Neutrophil (primary cell): ENCODE results near the gene TENM3.
"Not testable (repeated sequence)": the region's sequence is repeated elsewhere in the genome, so short reads cannot be mapped to it uniquely, and the experiment has no call there.

Experiments used
- H3K27ac ChIP-seq: fragments of 200-600 bp; sonication (generic); 2 replicates; pipeline ENCODE4 v1.5.1; 2016; ENCODE audit warnings: mild to moderate bottlenecking, moderate library complexity
- H3K27me3 ChIP-seq: fragments of 200-600 bp; sonication (generic); 2 replicates; pipeline ENCODE4 v1.6.0; 2016; ENCODE audit warnings: mild to moderate bottlenecking
- H3K36me3 ChIP-seq: fragments of 200-600 bp; sonication (generic); 2 replicates; pipeline ENCODE4 v1.5.1; 2017
- H3K4me1 ChIP-seq, 2 experiments: fragments of 200-600 bp in 1 of 2; sonication (generic) in 1 of 2; 1 replicate in 1 of 2; 2 replicates in 1 of 2; pipeline versions ENCODE4 v1.5.1 to v1.6.1; 2013 to 2016; ENCODE audit warnings: low read depth in 1 of 2, low read length in 1 of 2, mild to moderate bottlenecking in 1 of 2, moderate library complexity in 1 of 2; ENCODE audit not compliant: control insufficient read depth in 1 of 2, insufficient read depth in 1 of 2
- H3K4me3 ChIP-seq, 2 experiments: fragments of 200-600 bp in 1 of 2; sonication (generic) in 1 of 2; 1 replicate in 1 of 2; 2 replicates in 1 of 2; pipeline ENCODE4 v1.5.1; 2013 to 2016; ENCODE audit warnings: low read depth in 1 of 2, low read length in 1 of 2, mild to moderate bottlenecking in 1 of 2, moderate library complexity in 1 of 2
- H3K9me3 ChIP-seq: fragments of 200-600 bp; sonication (generic); 2 replicates; pipeline ENCODE4 v1.5.1; 2016
- CTCF ChIP-seq: fragments of 200-600 bp; sonication (generic); IDR thresholded peaks from 2 replicates; pipeline ENCODE4 v1.5.1; 2016; ENCODE audit warnings: antibody characterized with exemption

The TENM3 gene

GRCh38 chr4:182370491-182370890, 127.3 kb downstream of the TENM3 start:
- H3K36me3 ChIP-seq, result no peaks in the 10 kb centered on the region
- no peak overlapping the region for H3K27ac ChIP-seq
- no peak overlapping the region for H3K4me3 ChIP-seq
- no peaks in the 10 kb centered on the region for H3K9me3 ChIP-seq
- no peaks in the 10 kb centered on the region for H3K27me3 ChIP-seq
- no peaks in the 10 kb centered on the region for H3K4me1 ChIP-seq
- TF ChIP-seq CTCF, result no peak

GRCh38 chr4:182380771-182381181, 137.6 kb downstream of the TENM3 start:
- Histone ChIP-seq H3K4me1 (no peaks in the 10 kb centered on the region), H3K27me3 (no peaks in the 10 kb centered on the region), H3K4me3 (no peak overlapping the region), H3K27ac (no peak overlapping the region), H3K9me3 (no peaks in the 10 kb centered on the region), H3K36me3 (no peaks in the 10 kb centered on the region)
- no peak for TF ChIP-seq CTCF

- H3K36me3 ChIP-seq, result no peaks in the 10 kb centered on the region
- no peaks in the 10 kb centered on the region for H3K4me1 ChIP-seq
- no peaks in the 10 kb centered on the region for H3K9me3 ChIP-seq
- no peaks in the 10 kb centered on the region for H3K27me3 ChIP-seq
- no peak overlapping the region for H3K4me3 ChIP-seq
- no peak overlapping the region for H3K27ac ChIP-seq
- no peak for TF ChIP-seq CTCF
Measured at GRCh38 chr4:182382941-182383340, 139.7 kb downstream of the TENM3 start.

- no peaks in the 10 kb centered on the region for H3K27me3 ChIP-seq
- H3K4me1 ChIP-seq, result no peaks in the 10 kb centered on the region
- TF ChIP-seq CTCF, result no peak
- H3K27ac ChIP-seq, result no peak overlapping the region
- H3K36me3 ChIP-seq, result no peaks in the 10 kb centered on the region
- no peak overlapping the region for H3K4me3 ChIP-seq
- no peaks in the 10 kb centered on the region for H3K9me3 ChIP-seq
Measured at GRCh38 chr4:182384631-182385091, 141.5 kb downstream of the TENM3 start.

- Histone ChIP-seq H3K9me3 (no peaks in the 10 kb centered on the region), H3K36me3 (no peaks in the 10 kb centered on the region), H3K27ac (no peak overlapping the region), H3K4me1 (no peaks in the 10 kb centered on the region), H3K4me3 (no peak overlapping the region), H3K27me3 (no peaks in the 10 kb centered on the region)
- no peak for TF ChIP-seq CTCF
Measured at GRCh38 chr4:182385897-182386296, 142.7 kb downstream of the TENM3 start.

GRCh38 chr4:182386576-182386975, 143.4 kb downstream of the TENM3 start:
- not testable (repeated sequence) for H3K36me3 ChIP-seq, H3K4me3 ChIP-seq, H3K27me3 ChIP-seq, H3K27ac ChIP-seq, H3K9me3 ChIP-seq, H3K4me1 ChIP-seq
